Activated CD8-positive, alpha-beta T cell treated with anti-CD3 and anti-CD28 coated beads for 36 hours (primary cell): Measurements from ENCODE around the gene PLCG2. TPM values are rescaled to one million over a fixed set of nuclear protein-coding genes. Genes with fewer than 3 reads are reported as not detected.

Experiments used
- ATAC-seq: fragments of 200-7000 bp; cut with Tn5 transposase; one replicate; pipeline ENCODE4 v1.10.0; 2021; ENCODE audit warnings: mild to moderate bottlenecking, moderate library complexity
- CTCF ChIA-PET: fragments of 350-600 bp; sonication (Branson Sonifier 250); formaldehyde crosslinking; loops from one replicate; lab custom pipeline; 2021; ENCODE audit warnings: antibody characterized with exemption; lab: Charles Lee
- POLR2A ChIA-PET: fragments of 350-600 bp; sonication (Branson Sonifier 250); formaldehyde crosslinking; loops from one replicate; lab custom pipeline; 2021; ENCODE audit warnings: antibody characterized with exemption; lab: Charles Lee
- DNase-seq: peaks from one replicate; pipeline ENCODE4 v3.0.0-alpha.2; 2020
- H3K27ac Mint-ChIP-seq: one replicate; pipeline ENCODE4 v1.8.0; 2021; ENCODE audit warnings: mild to moderate bottlenecking, mixed read lengths
- H3K27me3 Mint-ChIP-seq: one replicate; pipeline ENCODE4 v1.8.0; 2021; ENCODE audit warnings: mixed read lengths
- H3K36me3 Mint-ChIP-seq: one replicate; pipeline ENCODE4 v1.8.0; 2021; ENCODE audit warnings: low read depth, mixed read lengths
- H3K4me1 Mint-ChIP-seq: one replicate; pipeline ENCODE4 v1.8.0; 2021; ENCODE audit warnings: low read depth, mixed read lengths
- H3K4me3 Mint-ChIP-seq: one replicate; pipeline ENCODE4 v1.8.0; 2021; ENCODE audit warnings: mild to moderate bottlenecking, moderate library complexity, mixed read lengths
- H3K9me3 Mint-ChIP-seq: one replicate; pipeline ENCODE4 v1.8.0; 2021; ENCODE audit warnings: mixed read lengths
- CTCF ChIP-seq: fragments of 200-600 bp; IDR thresholded peaks from one replicate; pipeline ENCODE4 v1.8.0; 2022; ENCODE audit warnings: antibody characterized with exemption, mild to moderate bottlenecking
- intact Hi-C: fragments of 100-400 bp; cut with micrococcal nuclease; formaldehyde crosslinking; loops from one replicate; pipeline ENCODE4 v1.10.0; 2022
- total RNA-seq, 2 experiments: library from RNA; stranded (reverse); gene quantifications; one replicate each; pipeline ENCODE4 v1.2.3, GENCODE V29; 2021

The PLCG2 gene
- total RNA-seq, 2 experiments from 2014 or later = 12.7 to 13.7 TPM

- Mint-ChIP-seq H3K27me3 (no peaks in the 10 kb centered on the region), H3K4me1 (no peaks in the 10 kb centered on the region), H3K36me3 (no peaks in the 10 kb centered on the region), H3K9me3 (no peaks in the 10 kb centered on the region), H3K4me3 (no peak overlapping the region), H3K27ac (no peak overlapping the region)
- DNase-seq (no peak), ATAC-seq (no peak)
- intact Hi-C loops = no loop called here
- CTCF ChIA-PET = interaction anchor here (3.2 kb wide), 1 partner anchor 11 kb away, joined by 13 read pairs; no protein-coding TSS in a partner anchor
- POLR2A ChIA-PET = no interaction called here
- TF ChIP-seq CTCF = no peak
Observed at GRCh38 chr16:81896902-81897301, 117.8 kb downstream of the PLCG2 start.

- Mint-ChIP-seq H3K4me3 (no peak overlapping the region), H3K9me3 (no peaks in the 10 kb centered on the region), H3K4me1 (no peaks in the 10 kb centered on the region), H3K27me3 (no peaks in the 10 kb centered on the region), H3K36me3 (no peaks in the 10 kb centered on the region), H3K27ac (no peak overlapping the region)
- no peak for ATAC-seq
- ChIA-PET CTCF (interaction anchor here (3.2 kb wide), 1 partner anchor 13 kb away, joined by 13 read pairs; no protein-coding TSS in a partner anchor), POLR2A (no interaction called here)
- no peak for TF ChIP-seq CTCF
- intact Hi-C loops = no loop called here
- DNase-seq = no peak
Observed at GRCh38 chr16:81899601-81900000, 120.5 kb downstream of the PLCG2 start.

- ChIA-PET CTCF (interaction anchor here (3.2 kb wide), 1 partner anchor 14 kb away, joined by 13 read pairs; no protein-coding TSS in a partner anchor), POLR2A (no interaction called here)
- H3K9me3 Mint-ChIP-seq = no peaks in the 10 kb centered on the region
- DNase-seq = no peak
- TF ChIP-seq CTCF = no peak
- H3K27me3 Mint-ChIP-seq = no peaks in the 10 kb centered on the region
- H3K4me1 Mint-ChIP-seq = no peaks in the 10 kb centered on the region
- no peak for ATAC-seq
- intact Hi-C loops = no loop called here
- no peak overlapping the region for H3K4me3 Mint-ChIP-seq
- no peak overlapping the region for H3K27ac Mint-ChIP-seq
- H3K36me3 Mint-ChIP-seq = no peaks in the 10 kb centered on the region
Observed at GRCh38 chr16:81900014-81900413, 120.9 kb downstream of the PLCG2 start.

- no peak for DNase-seq
- H3K27me3 Mint-ChIP-seq = no peaks in the 10 kb centered on the region
- ChIA-PET CTCF (no interaction called here), POLR2A (no interaction called here)
- no peak for ATAC-seq
- H3K4me1 Mint-ChIP-seq = no peaks in the 10 kb centered on the region
- no peak for TF ChIP-seq CTCF
- H3K27ac Mint-ChIP-seq = no peak overlapping the region
- H3K36me3 Mint-ChIP-seq = no peaks in the 10 kb centered on the region
- no peaks in the 10 kb centered on the region for H3K9me3 Mint-ChIP-seq
- intact Hi-C loops = no loop called here
- H3K4me3 Mint-ChIP-seq = no peak overlapping the region
Observed at GRCh38 chr16:81900456-81900855, 121.4 kb downstream of the PLCG2 start.

GRCh38 chr16:81901484-81901883, 122.4 kb downstream of the PLCG2 start:
- H3K27me3 Mint-ChIP-seq = no peaks in the 10 kb centered on the region
- DNase-seq (no peak), ATAC-seq (no peak)
- no peaks in the 10 kb centered on the region for H3K36me3 Mint-ChIP-seq
- no peaks in the 10 kb centered on the region for H3K4me1 Mint-ChIP-seq
- POLR2A ChIA-PET = interaction anchor here (0.5 to 0.6 kb wide), 2 partner anchors 586 to 1912 kb away, joined by 3 read pairs; no protein-coding TSS in a partner anchor
- no peak overlapping the region for H3K4me3 Mint-ChIP-seq
- intact Hi-C loops = no loop called here
- no peak overlapping the region for H3K27ac Mint-ChIP-seq
- no peaks in the 10 kb centered on the region for H3K9me3 Mint-ChIP-seq
- TF ChIP-seq CTCF = no peak
- CTCF ChIA-PET = interaction anchor here (1.3 to 2.3 kb wide), 3 partner anchors 10 to 16 kb away, joined by 7 to 13 read pairs (median 9); no protein-coding TSS in a partner anchor
